GM12801 (cell line): Measurements from ENCODE around the gene COX7B2.

Experiments used
- TF ChIP-seq, protein P1 (sequence below): IDR thresholded peaks from one replicate; pipeline ENCODE4 v1.5.1; 2011; ENCODE audit warnings: control low read depth; ENCODE audit not compliant: insufficient read length; ENCODE audit errors: extremely low read depth

COX7B2 gene

DNA sequence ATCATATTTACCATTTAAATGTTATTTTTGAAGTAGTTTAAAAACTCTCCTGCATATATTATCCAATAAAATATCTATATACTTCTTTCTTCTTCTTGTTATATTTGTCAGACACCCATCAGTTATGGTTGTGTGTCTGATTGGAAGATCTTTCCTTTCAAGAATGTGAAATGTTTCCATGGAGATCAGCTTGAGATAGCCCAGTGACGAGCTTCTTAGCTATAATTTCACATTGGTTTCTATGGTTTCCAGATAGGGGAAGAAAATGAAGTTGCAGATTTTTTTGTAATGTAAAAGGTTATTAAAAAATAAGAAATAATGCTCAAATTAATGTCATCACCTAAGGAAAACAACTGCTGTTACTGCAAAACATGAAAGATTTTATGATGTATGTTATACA is 189.0 kb downstream of the COX7B2 start:
- TF ChIP-seq, protein P1, sequence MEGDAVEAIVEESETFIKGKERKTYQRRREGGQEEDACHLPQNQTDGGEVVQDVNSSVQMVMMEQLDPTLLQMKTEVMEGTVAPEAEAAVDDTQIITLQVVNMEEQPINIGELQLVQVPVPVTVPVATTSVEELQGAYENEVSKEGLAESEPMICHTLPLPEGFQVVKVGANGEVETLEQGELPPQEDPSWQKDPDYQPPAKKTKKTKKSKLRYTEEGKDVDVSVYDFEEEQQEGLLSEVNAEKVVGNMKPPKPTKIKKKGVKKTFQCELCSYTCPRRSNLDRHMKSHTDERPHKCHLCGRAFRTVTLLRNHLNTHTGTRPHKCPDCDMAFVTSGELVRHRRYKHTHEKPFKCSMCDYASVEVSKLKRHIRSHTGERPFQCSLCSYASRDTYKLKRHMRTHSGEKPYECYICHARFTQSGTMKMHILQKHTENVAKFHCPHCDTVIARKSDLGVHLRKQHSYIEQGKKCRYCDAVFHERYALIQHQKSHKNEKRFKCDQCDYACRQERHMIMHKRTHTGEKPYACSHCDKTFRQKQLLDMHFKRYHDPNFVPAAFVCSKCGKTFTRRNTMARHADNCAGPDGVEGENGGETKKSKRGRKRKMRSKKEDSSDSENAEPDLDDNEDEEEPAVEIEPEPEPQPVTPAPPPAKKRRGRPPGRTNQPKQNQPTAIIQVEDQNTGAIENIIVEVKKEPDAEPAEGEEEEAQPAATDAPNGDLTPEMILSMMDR, result no peak

DNA sequence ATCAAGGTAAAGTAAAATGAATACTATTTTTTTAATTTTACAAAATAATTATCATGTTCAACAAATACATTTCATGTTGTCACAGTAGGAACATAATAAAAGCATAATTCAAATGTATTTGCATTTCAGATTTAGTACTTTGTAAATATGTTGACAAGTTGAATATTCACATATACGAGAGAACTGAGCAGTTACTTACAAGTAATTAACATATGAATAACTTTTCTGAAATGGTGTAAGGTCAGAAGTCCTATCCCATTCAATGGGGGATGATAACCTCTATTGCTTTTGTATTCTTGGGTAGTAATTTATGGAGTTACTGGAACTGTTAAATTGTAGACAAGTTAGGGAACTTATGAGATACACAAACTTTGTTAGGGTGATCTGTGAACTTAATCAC is 191.1 kb downstream of the COX7B2 start:
- TF ChIP-seq, protein P1, result no peak

DNA sequence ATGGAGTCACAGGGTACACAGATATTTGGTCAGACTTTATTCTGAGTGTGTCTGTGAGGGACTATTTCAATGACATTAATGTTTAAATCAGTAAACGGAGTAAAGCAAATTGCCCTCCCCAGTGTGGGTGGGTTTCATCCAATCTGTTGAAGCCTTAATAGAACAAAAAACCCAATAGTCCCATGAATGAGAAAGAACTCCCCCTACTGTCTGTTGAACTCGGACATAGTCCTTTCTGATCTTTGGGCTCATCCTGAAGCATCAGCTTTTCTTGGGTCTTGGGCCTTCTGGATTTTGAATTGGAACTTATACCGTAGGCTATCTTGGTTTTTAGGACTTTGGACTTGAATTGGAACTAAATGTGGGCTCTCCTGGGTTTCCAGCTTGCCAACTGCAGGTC is 193.6 kb downstream of the COX7B2 start:
- TF ChIP-seq, protein P1, result no peak

DNA sequence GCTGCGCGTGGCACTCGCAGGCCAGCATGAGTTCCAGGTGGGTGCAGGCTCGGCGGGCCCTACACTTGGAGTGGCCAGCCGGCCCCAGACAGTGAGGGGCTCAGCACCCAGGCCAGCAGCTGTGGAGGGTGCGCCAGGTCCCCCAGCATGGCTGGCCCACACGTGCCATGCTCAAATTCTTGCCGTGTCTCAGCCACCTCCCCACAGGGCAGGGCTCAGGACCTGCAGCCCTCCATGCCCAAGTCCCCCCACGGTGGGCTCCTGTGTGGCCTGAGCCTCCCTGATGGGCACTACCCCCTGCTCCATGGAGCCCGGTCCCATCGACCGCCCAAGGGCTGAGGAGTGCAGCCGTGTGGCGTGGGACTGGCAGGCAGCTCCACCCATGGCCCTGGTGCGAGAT is 210.2 kb downstream of the COX7B2 start:
- TF ChIP-seq, protein P1, result no peak
